T-helper 2 cell treated with Interferon-gamma antibody and Interleukin-4, amounts not matched to agents 100 ng/mL and 5 ng/mL, for 36 hours (primary cell): ENCODE data around the gene ADAMTS17. TPM values are rescaled to one million over a fixed set of nuclear protein-coding genes. Genes with fewer than 3 reads are reported as not detected.

Source experiments
- intact Hi-C: fragments of 100-400 bp; cut with micrococcal nuclease; formaldehyde crosslinking; loops from one replicate; pipeline ENCODE4 v1.15.1; 2023
- total RNA-seq: library from RNA; stranded (reverse); gene quantifications from 2 replicates; pipeline ENCODE4 v1.2.3, GENCODE V29; 2022

The ADAMTS17 gene
- total RNA-seq, 1 donor from 2014 or later = 1.7 TPM

DNA sequence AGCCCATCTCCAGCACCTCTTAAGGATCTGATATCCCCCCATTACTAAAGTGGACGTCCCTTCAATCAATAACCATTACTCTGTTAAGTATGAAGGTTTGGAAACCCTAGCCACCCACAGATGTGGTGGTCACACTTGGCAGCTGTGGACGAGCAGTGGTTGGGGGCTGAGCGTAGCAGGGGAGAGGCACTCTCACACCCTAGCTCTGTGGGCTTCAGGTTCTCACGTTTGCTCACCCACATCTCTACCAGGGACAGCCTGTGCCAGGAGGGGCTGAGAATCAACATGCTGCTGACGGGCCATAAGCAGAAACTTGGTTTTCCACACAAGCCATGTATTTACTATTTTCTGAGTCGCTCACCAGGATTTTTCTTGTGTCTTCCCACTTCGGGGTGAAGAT, 287.2 kb downstream of the ADAMTS17 start:
- intact Hi-C loops = no loop called here

DNA sequence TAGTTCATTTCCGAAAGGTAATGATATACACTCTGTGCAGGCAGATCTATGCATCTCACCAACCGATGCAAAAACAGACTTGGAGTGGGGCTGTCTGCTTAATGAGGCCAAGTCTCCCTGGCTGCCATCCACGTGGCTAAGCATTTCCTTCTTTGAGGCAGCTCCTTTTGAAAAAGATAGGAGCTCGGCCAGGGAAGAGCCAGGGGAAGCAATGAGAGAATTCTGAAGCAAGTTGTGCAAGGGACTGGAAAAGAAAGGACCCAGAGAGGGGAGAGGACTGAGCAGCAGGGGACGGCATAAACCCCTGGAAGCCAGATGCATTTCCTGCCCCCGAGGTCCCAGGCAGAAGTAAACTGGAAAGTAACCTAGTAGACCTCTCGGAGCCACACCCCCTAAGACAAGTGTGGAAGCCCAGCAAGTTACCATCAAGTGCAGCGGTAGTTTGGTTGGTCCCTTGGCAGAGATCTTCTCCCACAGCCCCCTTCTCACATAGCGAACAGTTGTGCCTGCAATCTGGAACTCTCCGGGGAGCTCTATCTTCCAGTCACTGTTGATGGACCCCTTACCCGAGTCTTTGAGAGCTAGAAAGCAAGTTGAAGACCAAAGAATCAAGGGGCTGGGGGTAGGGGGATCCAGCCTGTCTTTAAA, 288.2 kb downstream of the ADAMTS17 start:
- intact Hi-C loops = no loop called here

DNA sequence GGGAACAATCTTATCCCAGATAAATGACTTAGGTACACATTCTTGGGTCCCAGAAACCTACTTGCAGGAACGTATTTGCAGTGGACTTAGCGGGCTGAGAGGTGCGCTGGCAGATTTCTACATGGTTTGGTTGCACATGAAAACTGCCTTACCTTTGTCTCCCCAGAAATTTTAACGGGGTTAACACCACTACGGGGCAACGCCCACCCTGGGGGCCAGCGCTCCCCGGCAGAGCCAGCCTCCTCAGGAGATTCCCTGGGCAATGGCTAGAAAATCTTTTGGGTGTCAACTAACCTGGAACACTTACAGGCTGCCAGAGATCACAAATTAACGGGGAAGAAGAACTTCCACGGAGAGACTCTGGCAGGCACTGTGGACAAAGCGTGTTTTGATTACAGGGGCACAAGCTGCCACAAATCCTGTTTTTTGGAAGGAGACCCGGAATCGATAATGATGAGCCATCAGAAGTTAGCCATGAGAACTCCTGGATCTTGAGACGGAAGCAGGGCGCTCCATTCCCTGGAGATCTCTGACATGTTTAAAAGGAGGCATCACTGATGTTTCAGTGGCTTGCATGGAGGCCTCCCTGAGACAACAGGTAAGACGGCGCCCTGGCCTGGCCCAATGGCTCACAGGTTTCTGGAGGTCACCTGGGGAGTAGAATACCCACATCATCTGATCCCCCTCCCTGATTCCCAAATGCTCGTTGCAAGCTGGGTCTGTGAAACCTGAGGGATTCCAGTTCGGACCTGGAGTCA, 288.9 kb downstream of the ADAMTS17 start:
- intact Hi-C loops = no loop called here

DNA sequence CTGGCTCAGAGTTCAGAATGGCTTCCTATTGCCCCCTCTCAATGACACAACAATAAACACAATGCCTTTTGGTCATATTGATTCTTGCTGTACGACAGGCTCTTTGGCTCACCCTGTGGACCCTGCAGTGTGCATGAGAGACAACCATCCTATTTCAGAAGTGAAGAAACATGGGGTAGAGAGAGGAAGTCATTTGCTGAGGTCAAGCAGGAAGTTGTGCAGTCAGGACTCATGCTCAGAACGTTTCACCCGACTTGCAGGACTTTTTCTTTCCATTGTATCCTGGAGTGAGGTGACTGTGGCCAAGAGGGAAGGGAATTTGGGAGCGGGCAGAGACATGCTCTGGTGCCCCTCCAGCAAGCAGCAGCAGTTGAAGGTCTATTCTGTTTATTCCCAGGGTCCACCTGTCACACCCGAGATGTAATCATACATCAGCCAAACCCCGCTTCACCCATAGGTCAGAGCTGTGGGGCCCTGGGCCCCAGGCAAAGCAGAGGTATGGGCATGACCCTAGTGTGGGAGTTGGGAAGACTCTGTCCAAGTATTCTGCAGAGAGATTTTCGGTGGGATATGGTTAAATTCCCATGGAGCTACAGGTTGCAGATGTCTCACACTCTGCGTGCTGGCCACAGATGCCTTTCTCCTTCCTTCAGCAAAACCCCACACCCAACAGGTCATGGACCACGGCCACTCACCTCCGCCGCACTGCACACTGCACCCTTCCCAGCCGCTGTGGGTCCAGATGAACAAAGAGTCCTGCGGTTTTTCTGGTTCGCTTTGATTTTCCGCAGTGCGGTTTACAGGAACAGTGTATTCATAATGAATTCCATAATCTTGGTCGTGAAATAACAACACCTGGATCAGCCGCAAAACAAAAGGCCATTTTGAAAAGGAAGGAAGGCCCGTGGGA, 290.6 kb downstream of the ADAMTS17 start:
- intact Hi-C loops = no loop called here

DNA sequence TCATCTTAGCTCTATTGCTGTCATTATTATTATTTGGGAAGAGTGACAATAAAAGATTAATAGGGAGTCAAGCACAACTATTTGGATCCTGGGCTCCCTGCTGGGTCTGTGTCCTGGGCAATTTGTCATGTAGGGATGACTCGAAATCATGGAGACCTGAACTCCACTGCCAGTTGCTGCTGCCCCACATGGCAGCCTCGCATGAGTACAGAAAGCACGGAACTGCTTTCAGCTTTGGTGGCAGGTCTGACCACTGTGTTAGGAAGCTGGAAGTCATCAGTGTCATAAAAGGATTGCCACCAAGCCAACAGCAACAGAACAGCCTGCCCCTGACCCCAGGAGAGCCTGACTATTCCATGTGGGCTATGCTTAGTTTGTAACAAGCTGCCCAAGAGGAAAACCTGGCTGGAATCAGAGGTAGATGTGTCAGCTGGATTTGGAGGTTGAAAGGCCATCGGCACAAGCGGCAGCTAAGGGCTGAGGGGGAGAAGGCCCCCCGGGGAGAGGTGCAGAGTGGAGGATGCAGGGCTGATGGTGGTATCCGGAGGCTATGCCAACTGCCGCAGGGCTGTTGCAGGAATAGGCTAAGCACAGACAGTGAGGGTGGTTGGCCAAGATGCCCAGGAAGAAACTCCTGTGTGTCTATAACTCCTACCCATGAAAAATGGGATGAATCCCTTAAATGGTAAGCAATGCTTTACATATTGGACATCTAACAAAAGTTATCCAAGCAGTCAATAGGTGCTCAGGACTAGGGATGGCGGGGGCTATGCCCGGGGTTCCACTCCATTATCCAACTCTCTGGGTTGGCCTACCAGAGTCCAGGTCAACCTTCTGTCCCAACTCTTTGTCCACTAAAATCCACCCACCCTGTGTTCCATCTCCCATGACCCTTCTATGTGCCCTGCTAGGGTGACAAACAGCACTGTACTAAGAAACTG, 291.6 kb downstream of the ADAMTS17 start:
- intact Hi-C loops = no loop called here

DNA sequence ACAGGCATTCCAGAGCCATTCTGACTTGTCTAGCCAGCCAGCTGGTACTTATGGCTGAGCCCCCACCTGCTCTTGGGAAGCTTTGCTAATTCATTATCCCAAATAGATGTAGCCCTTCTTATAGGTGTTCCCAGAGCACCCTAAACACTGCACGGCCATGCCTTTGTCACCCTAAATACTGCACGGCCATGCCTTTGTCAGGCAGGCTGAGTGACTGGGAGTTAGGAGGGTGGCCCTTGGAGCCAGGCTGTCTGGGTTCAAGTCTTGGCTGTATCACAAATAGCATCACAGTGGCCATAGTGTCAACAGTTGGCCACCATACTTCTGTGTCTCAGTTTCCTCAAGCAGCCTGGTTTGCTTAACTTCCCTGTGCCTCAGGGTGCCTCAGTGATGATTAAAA, 292.3 kb downstream of the ADAMTS17 start:
- intact Hi-C loops = no loop called here

DNA sequence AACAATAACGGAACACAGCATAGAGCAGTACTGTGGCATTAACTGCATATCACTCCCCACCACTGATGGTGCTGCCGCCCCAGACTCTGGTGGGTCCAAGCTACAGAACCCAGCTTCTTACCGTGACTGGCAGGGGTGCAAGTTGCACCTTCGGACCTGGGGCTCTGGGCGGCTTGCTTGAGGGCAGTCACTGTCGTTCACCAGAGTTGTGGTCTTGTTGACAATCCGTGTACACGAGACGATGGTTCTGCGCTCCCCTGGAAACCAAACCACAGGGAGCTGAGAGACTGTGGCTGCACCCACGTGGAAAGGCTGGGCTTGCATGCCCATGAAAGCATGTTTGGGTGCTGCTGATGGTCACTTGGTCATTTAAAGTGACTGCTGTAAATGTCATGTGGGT, 293.0 kb downstream of the ADAMTS17 start:
- intact Hi-C loops = no loop called here

DNA sequence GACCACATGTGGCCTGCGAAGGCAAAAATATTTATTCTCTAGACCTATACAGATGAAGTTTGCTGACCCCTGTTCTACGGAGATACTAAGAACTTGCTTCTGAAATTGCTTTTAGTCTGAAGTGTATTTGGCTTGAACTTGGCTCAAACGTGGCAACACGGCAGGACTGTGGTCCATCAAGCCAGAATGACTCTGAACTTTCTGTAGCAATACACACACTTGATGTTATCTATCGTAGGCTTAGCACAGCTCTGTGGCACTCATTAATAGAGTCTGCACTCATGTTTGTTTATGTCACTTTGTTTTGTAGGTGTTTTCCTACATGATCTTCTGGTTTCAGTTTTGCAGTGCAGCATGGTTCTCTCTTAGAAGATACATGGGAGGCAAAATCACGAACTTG, 298.1 kb downstream of the ADAMTS17 start:
- intact Hi-C loops = no loop called here

DNA sequence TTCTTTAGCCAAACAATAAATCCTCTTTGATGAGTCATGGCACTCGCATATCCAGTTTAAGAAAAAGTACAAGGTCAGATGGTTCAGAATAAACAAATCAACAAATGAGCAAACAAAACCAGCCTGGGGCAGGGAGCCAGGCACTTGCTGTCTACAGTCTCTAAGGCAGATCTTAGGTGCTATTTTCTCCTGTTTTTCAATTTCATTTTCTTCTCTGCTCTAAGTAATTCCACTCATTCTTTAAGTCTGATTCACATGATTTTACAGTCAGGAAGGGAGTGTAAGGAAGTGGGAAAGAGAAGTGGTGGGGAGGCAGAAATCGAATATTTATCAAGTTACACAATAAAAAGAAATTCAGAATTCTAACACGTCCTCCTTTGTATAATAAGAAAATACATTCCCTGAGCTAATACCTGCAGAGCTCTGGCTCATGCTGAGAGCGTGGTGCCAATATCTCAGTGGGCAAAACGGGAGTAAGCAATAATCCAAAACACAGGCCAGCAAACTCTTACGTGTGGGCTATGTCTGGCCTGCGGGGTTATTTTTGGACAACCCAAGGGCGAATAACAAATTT, 298.6 kb downstream of the ADAMTS17 start:
- intact Hi-C loops = no loop called here

DNA sequence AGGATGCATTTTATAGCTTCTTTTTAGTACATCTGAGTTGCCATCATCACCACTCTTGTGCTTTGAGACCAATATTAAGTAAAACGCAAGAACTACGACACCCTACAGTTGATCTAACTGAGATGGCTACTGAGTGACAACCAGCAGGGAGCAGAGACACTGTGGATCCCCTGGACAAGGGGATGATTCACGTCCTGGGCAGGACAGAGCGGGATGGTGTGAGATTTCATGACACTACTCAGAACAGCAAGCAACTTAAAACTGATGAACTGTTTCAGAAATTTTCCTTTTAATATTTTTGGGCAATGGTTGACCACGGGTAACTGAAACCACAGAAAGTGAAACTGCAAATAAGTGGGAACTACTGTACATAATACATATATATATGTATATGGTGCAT, 299.2 kb downstream of the ADAMTS17 start:
- intact Hi-C loops = no loop called here

DNA sequence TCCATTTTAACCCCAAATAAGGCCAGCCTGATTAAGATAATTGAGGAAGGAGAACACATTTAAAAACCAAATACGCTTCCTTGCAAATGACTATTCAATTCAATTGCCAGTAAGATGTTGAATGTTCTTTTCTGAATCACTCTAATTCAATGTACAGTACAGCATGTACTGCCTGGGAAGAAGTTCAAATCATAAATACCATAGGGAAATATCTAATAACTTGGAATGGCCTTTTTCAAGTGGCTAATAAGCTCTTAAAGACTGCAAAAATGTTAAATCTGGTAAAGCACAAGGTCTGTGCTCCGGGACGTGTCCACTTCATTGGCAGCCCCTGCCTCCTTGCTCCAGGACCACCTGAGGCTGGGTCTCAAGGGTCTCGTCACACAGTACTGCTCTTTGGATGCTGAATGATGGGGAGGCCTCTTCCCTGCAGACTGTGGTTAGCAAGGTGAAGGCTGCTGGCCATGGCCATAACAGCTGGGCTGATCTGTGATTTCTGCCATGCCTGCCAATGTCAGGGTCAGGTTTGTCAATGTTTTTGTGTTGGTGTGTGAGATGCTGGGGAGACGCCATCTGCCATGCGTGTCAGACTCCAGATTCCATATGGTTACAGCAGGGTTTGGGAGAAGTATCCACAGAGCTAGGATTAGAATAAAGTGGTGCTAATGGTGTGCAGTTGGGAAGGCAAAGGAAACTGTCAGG, 300.5 kb downstream of the ADAMTS17 start:
- intact Hi-C loops = no loop called here

DNA sequence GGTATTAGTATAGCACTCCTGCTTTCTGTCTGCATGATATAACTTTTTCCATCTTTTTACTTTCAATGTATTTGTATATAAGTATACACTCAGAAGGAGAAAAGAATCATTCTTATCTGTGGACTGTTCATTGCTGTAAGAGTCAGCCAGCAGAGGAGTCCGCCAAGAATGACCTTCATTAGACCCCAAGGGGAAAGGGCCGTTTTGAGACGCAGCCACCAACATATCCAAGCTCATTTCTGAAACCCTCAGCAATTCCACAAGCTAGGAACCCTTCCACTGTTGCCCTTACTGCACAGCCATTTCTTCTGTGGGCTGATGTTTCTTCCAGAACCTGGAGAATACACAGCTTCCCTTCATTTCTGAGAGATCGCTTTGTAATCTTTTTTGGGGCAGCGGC, 301.8 kb downstream of the ADAMTS17 start:
- intact Hi-C loops = no loop called here

DNA sequence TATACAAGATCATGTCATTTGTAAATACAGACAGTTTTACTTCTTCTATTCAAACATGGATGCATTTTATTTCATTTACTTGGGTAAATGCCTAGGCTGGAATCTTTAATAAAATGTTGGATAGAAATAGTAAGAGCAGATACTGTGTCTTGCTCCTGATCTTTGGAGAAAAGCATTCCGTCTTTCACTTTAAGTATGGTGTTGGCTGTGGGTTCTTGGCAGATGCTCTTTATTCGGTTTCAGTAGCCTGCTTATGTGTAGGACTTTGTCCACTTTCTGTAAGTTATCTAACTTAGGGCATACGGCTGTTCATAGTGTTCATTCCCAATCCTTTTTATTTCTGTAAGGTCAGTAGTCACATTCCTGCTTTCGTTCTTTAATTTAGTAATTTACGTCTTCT, 303.0 kb downstream of the ADAMTS17 start:
- intact Hi-C loops = no loop called here

DNA sequence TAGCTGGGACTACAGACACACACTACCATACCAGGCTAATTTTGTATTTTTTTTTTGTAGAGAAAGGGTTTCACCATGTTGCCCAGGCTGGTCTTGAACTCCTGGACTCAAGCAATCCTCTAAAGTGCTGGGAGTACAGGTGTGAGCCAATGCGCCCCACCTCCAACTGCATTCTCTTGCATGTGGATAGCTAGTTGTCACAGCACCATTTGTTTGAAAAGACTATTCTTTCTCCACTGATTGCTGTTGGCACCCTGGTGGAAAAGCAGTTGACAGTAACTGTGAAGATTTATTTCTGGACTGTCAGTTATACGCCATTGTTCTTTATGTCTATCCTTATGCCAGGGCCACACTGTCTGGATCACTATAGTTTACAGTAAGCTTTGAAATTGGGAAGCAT, 303.9 kb downstream of the ADAMTS17 start:
- intact Hi-C loops = no loop called here

DNA sequence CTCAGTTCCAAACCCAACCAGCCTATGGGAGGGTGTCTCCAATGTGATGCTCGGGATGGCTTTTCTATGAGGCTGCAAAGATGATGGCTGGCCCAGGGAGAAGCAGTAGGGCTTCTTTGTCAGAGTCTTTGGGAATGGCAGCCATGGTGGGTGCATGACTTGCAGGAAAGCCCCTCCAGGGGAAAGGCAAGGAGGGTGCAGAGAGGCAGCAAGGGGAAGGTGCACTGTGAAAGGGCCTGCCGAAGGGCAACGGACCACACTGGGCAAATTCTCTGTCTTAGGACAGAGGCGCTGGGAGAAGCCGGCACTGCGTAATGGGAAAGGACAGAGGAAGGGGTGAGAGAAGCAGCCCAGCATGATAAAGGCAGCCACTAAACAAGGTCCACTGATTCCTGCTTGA, 305.8 kb downstream of the ADAMTS17 start:
- intact Hi-C loops = no loop called here

DNA sequence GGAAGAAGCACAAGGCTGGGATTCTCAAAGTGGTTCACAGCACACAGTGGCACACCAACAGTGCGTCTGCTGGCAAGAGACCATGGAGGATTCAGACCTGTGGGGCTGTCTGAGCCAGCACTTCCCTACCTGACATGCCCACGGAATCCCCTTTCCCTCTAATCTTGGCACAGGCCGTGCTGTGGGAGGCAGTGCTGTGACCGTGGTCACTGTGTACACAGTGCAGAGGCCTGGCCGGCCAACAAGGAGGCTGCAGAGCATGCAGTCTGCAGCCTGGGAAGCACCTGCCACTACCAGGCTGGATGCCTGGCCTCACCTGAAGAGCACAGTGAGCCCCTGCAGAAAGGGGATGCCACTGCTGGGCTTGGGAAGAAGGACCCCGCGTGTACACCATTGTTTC, 307.6 kb downstream of the ADAMTS17 start:
- intact Hi-C loops = no loop called here

DNA sequence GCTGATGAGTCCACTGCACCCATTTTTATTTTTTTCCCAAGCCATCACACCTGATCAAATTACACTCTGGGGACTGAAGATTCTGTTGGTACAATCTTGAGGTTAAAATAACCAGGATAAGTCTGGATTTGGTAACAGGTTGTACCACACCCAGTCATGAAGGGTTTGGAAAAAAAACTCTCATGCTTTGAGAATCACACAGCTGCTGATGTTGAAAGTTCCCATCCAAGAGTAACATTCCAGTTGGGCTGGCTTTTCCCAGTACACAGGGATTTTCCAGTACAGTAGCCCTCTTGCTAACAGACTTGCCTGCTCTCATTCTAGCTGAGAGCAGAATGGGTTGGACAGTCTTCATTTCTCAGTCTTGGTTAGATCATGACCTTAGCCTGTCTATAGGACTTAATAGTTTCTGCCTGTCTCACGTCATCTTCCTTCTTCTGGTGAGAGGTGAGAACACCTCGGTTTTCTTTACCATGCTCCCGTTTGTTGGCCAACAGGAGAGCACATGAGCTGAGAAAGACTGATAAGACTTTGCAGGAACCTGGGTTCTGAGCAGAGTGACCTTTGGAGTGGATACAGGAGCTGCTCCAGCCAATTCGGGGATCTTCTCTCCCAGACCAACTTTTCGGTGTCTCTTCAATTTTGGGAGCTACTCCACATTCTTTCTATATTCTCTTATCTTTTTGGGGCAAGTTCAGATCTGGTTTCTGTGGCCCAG, 308.5 kb downstream of the ADAMTS17 start:
- intact Hi-C loops = no loop called here

DNA sequence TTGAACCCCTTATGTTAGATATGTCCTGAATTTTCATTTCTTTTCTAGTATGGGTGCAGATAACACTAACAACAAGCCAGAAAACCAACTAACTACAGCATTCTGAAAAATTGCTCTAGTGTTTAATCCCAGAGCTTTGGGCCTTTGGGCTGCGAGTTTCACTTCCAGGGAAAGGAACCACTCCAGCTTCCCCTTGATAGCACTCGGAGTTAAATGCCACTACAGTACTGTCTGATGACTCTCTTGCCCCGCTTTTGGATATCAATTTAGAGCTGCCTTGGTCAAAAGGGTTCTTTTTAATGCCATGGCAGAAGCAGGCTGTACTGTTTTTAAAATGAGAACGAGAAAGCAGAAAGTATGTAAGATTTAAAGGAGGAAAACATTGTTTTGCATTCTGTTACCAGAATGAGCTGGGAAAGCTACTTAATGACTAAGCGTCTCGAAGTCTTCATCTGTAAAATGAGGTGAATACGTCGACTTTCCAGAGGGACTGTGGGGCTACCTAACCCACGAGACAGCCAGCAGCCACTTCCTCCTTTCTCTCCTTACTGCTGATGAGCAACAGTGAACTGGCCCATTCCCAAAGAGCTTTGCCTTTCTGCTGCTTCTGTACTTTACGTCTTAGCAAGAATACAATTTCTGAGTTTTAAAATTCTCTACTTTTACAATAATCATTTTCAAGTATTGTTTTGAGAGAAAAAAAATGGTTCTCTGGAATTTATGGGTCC, 309.3 kb downstream of the ADAMTS17 start:
- intact Hi-C loops = no loop called here
